ENCODE results near the gene CEACAM3. TPM values are rescaled to one million over a fixed set of nuclear protein-coding genes. Genes with fewer than 3 reads are reported as not detected.
A peak's percentile ranks its signal among the peaks of the same experiment; 100 is the strongest.

Gene CEACAM3
- total RNA-seq, 2 donors from 2014 or later = not detected

GRCh38 chr19:41859618-41860418, 63.4 kb downstream of the CEACAM3 start, which contains the start of gene RPS19:
RPS19 (plus strand) TSS chr19:41860255; CDS start chr19:41860775, 520 bp downstream.
- peaks cover 38% of the 10 kb centered on the region for H3K36me3 ChIP-seq
- H3K27ac ChIP-seq = peak within 1 kb of the TSS; percentile 93 to 98
- DNase-seq (ENCODE audit: low spot score) = peak; percentile 98
- H3K4me3 ChIP-seq = peak within 1 kb of the TSS; percentile 83 to 87
- H3K27me3 ChIP-seq = no peaks in the 10 kb centered on the region
- H3K4me1 ChIP-seq = peaks cover 0 to 34% of the 10 kb centered on the region in 2 donors
- TF ChIP-seq CTCF (IDR thresholded peaks at IDR 0.05) = peak; percentile 35 to 54
- no peaks in the 10 kb centered on the region for H3K9me3 ChIP-seq

- Histone ChIP-seq H3K4me3 (peak overlapping the region; percentile 83 to 87), H3K36me3 (peaks cover 45% of the 10 kb centered on the region), H3K4me1 (peaks cover 0 to 36% of the 10 kb centered on the region in 2 donors), H3K9me3 (no peaks in the 10 kb centered on the region), H3K27ac (peak overlapping the region; percentile 93 to 98), H3K27me3 (no peaks in the 10 kb centered on the region)
- TF ChIP-seq CTCF (IDR thresholded peaks at IDR 0.05) = no peak
- DNase-seq (ENCODE audit: low spot score) = no peak
Measured at GRCh38 chr19:41860419-41861115, 64.2 kb downstream of the CEACAM3 start.

Other genes starting within 250 kb of the CEACAM3 start
- gene CEACAM21, start 220.4 kb upstream of the CEACAM3 start, total RNA-seq = 1 to 10 TPM in 1 of 2 donors, not detected in 1; 1.3 TPM
- under 1 TPM in 1 of 2 donors, not detected in 1; 0.67 TPM for gene CEACAM4, start 169.5 kb upstream of the CEACAM3 start, total RNA-seq
- not detected for gene CEACAM7, start 108.3 kb upstream of the CEACAM3 start, total RNA-seq
- not detected for gene CEACAM5, start 88.0 kb upstream of the CEACAM3 start, total RNA-seq
- not detected for gene CEACAM6, start 41.1 kb upstream of the CEACAM3 start, total RNA-seq
- not detected for gene LYPD4, start 48.1 kb downstream of the CEACAM3 start, total RNA-seq
- gene DMRTC2, start 48.5 kb downstream of the CEACAM3 start, total RNA-seq = not detected
- gene RPS19, start 63.7 kb downstream of the CEACAM3 start, total RNA-seq = 100 to 1,000 TPM; 108 to 415 TPM
- 1 to 10 TPM in 1 of 2 donors, not detected in 1; 1.1 TPM for gene CD79A, start 80.7 kb downstream of the CEACAM3 start, total RNA-seq
- gene ARHGEF1, start 86.6 kb downstream of the CEACAM3 start, total RNA-seq = 10 to 100 TPM; 27.3 to 45.8 TPM
- not detected for gene ERFL, start 131.9 kb downstream of the CEACAM3 start, total RNA-seq
- 100 to 1,000 TPM; 123 to 167 TPM for gene RABAC1, start 162.7 kb downstream of the CEACAM3 start, total RNA-seq
- gene ATP1A3, start 197.6 kb downstream of the CEACAM3 start, total RNA-seq = 100 to 1,000 TPM in 1 of 2 donors, 10 to 100 TPM in 1; 81.4 to 223 TPM